ENCODE data around the gene CPB2. TPM values are rescaled to one million over a fixed set of nuclear protein-coding genes. Genes with fewer than 3 reads are reported as not detected.

The CPB2 gene
- total and polyA plus RNA-seq, 9 of the 15 experiments (the other 6 are each of a cell fraction or from before 2014, with no cell fraction given): 0.03 to 0.16 (median 0.07) TPM; not detected in 6

DNA sequence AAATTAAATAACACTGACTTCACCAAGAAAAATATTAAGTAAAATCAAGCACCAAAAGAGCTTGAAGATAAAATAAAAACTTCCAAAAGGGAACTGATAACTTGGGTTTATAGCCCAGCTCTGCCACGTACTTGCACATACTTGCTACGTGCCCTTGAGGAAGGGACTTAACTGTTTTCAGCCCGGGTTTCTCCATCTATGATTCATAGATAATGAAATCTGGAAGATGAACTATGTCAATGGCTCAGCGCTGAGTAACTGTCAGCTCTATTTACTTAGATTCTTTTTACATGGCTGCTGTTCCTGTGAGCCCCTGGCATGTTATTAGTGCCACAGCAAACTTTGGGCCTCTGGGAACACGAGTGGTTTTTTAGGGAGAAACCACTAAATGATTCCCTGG is 42.6 kb downstream of the CPB2 start:
- Histone ChIP-seq H3K9me3 (replicated peaks; ENCODE audit: control insufficient read depth, insufficient read depth, low read depth, low read length) (no peaks in the 10 kb centered on the region), H3K36me3 (ENCODE audit: control insufficient read depth, insufficient read depth, low read length) (no peaks in the 10 kb centered on the region), H3K27me3 (ENCODE audit: control insufficient read depth in 2 of 2, insufficient read depth in 2 of 2, low read length in 2 of 2) (no peaks in the 10 kb centered on the region), H3K27ac (ENCODE audit: extremely low read depth, low read depth, low read length) (no peak overlapping the region), H3K9ac (ENCODE audit: insufficient read depth in 1 of 2, low read depth in 2 of 2, low read length in 2 of 2) (no peak overlapping the region), H3K4me1 (replicated peaks in 1 of 2; ENCODE audit: control insufficient read depth in 2 of 2, insufficient read depth in 2 of 2, low read length in 2 of 2) (peaks cover 0 to 4% of the 10 kb centered on the region in 2 experiments; a peak in 2 of 5 replicates), H3K4me2 (ENCODE audit: insufficient read depth, low read length) (no peak overlapping the region), H2AFZ (ENCODE audit: low read depth, low read length) (no peak overlapping the region), H3K9me1 (ENCODE audit: control insufficient read depth, insufficient read depth, low read length) (no peaks in the 10 kb centered on the region), H3K4me3 (no peak overlapping the region), H4K20me1 (replicated peaks; ENCODE audit: control insufficient read depth, insufficient read depth, low read length) (no peaks in the 10 kb centered on the region), H3K79me2 (ENCODE audit: control insufficient read depth, insufficient read depth, low read length) (no peaks in the 10 kb centered on the region)
- WGBS (ENCODE audit: insufficient coverage, low coverage, missing lambda C conversion rate): 40% methylated on average over 5 of the region's 5 CpGs
- intact Hi-C loops (cut with micrococcal nuclease): no loop called here
- ATAC-seq (no peak), FAIRE-seq (no peak), DNase-seq (ENCODE audit: extremely low read depth in 1 of 4, low spot score in 3 of 4) (no peak)
- in situ Hi-C loops (cut with MboI): no loop called here
- POLR2A ChIA-PET: interaction anchor here (0.9 to 1.5 kb wide), 2 partner anchors 10 to 30 kb away, joined by 3 to 5 read pairs; partner anchors contain the start of gene ZC3H13
- CTCF ChIA-PET (ENCODE audit: low intra/inter-chr PET ratio): no interaction called here
- no TSS peak for BruUV-seq (replicated peaks)
- TF ChIP-seq FOSL1 (tag; conservative IDR thresholded peaks at IDR 0.05) (peak; percentile 27; the same call in 1 of the 2 replicates), BDP1 (IDR thresholded peaks at IDR 0.05; ENCODE audit: insufficient read depth, insufficient read length) (no peak)

DNA sequence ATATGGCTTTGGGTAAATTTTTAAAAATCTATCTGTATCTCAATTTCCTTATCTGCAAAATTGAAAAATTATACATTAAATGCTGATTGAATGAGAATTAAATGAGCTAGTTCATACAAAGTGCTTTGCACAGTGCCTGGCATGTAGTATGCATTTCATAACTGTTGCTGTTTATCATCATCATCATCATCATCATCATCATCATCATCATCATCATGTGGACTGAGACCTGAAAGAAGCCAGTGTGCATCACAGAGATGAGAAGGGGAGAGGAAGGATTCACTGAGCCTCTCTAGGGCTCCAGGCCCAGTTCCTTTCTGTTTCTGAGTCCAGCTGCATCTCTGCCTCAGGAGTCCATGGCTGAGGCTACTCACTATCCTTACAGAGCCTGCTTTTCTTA is 45.4 kb downstream of the CPB2 start:
- Histone ChIP-seq H3K9me1 (ENCODE audit: control insufficient read depth, insufficient read depth, low read length) (no peaks in the 10 kb centered on the region), H3K27ac (ENCODE audit: extremely low read depth, low read depth, low read length) (no peak overlapping the region), H3K27me3 (ENCODE audit: control insufficient read depth in 2 of 2, insufficient read depth in 2 of 2, low read length in 2 of 2) (no peaks in the 10 kb centered on the region), H4K20me1 (replicated peaks; ENCODE audit: control insufficient read depth, insufficient read depth, low read length) (no peaks in the 10 kb centered on the region), H2AFZ (ENCODE audit: low read depth, low read length) (no peak overlapping the region), H3K9me3 (replicated peaks; ENCODE audit: control insufficient read depth, insufficient read depth, low read depth, low read length) (no peaks in the 10 kb centered on the region), H3K4me3 (no peak overlapping the region), H3K36me3 (ENCODE audit: control insufficient read depth, insufficient read depth, low read length) (no peaks in the 10 kb centered on the region), H3K4me1 (replicated peaks in 1 of 2; ENCODE audit: control insufficient read depth in 2 of 2, insufficient read depth in 2 of 2, low read length in 2 of 2) (peaks cover 0 to 6% of the 10 kb centered on the region in 2 experiments; a peak in 2 of 5 replicates), H3K9ac (ENCODE audit: insufficient read depth in 1 of 2, low read depth in 2 of 2, low read length in 2 of 2) (no peak overlapping the region), H3K4me2 (ENCODE audit: insufficient read depth, low read length) (no peak overlapping the region), H3K79me2 (ENCODE audit: control insufficient read depth, insufficient read depth, low read length) (no peaks in the 10 kb centered on the region)
- in situ Hi-C loops (cut with MboI) (no loop called here), intact Hi-C loops (cut with micrococcal nuclease) (no loop called here)
- ATAC-seq: no peak
- ChIA-PET POLR2A (no interaction called here), CTCF (ENCODE audit: low intra/inter-chr PET ratio) (no interaction called here)
- FAIRE-seq: no peak
- DNase-seq (ENCODE audit: extremely low read depth in 1 of 4, low spot score in 3 of 4): no peak
- BruUV-seq (replicated peaks): no TSS peak
- no peak for TF ChIP-seq ZNF12 (CRISPR knock-in tag; IDR thresholded peaks at IDR 0.05)
- no peak for TF ChIP-seq POLR2H (tag; IDR thresholded peaks at IDR 0.05; ENCODE audit: low read depth)
- TF ChIP-seq, protein P1, sequence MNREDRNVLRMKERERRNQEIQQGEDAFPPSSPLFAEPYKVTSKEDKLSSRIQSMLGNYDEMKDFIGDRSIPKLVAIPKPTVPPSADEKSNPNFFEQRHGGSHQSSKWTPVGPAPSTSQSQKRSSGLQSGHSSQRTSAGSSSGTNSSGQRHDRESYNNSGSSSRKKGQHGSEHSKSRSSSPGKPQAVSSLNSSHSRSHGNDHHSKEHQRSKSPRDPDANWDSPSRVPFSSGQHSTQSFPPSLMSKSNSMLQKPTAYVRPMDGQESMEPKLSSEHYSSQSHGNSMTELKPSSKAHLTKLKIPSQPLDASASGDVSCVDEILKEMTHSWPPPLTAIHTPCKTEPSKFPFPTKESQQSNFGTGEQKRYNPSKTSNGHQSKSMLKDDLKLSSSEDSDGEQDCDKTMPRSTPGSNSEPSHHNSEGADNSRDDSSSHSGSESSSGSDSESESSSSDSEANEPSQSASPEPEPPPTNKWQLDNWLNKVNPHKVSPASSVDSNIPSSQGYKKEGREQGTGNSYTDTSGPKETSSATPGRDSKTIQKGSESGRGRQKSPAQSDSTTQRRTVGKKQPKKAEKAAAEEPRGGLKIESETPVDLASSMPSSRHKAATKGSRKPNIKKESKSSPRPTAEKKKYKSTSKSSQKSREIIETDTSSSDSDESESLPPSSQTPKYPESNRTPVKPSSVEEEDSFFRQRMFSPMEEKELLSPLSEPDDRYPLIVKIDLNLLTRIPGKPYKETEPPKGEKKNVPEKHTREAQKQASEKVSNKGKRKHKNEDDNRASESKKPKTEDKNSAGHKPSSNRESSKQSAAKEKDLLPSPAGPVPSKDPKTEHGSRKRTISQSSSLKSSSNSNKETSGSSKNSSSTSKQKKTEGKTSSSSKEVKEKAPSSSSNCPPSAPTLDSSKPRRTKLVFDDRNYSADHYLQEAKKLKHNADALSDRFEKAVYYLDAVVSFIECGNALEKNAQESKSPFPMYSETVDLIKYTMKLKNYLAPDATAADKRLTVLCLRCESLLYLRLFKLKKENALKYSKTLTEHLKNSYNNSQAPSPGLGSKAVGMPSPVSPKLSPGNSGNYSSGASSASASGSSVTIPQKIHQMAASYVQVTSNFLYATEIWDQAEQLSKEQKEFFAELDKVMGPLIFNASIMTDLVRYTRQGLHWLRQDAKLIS (CRISPR knock-in tag; IDR thresholded peaks at IDR 0.05): no peak
- TF ChIP-seq HDAC3 (IDR thresholded peaks at IDR 0.05; ENCODE audit: borderline replicate concordance, partially characterized antibody): no peak
- TF ChIP-seq DACH1 (IDR thresholded peaks at IDR 0.05; ENCODE audit: partially characterized antibody): no peak
- no peak for TF ChIP-seq CBX3 (IDR thresholded peaks at IDR 0.05; ENCODE audit: borderline replicate concordance in 1 of 2, low read length in 2 of 2)
- TF ChIP-seq GABPB1 (CRISPR knock-in tag; IDR thresholded peaks at IDR 0.05): no peak
- no peak for TF ChIP-seq ESRRA (IDR thresholded peaks at IDR 0.05; ENCODE audit: borderline replicate concordance, low read depth)
- no peak for TF ChIP-seq NCOA6 (IDR thresholded peaks at IDR 0.05)
- TF ChIP-seq CBX1 (IDR thresholded peaks at IDR 0.05; ENCODE audit: low read depth): no peak
- TF ChIP-seq NCOA1 (IDR thresholded peaks at IDR 0.05; ENCODE audit: low read depth): no peak
- no peak for TF ChIP-seq ZC3H4 (CRISPR knock-in tag; IDR thresholded peaks at IDR 0.05; ENCODE audit: borderline replicate concordance)
- no peak for TF ChIP-seq SMARCE1 (IDR thresholded peaks at IDR 0.05)
